Activated naive CD4-positive, alpha-beta T cell (primary cell): ENCODE results near the gene LAGE3.

ENCODE experiments used
- DNase-seq, 4 experiments: peaks; one replicate each; lab custom pipeline; 2025; lab: John Stamatoyannopoulos, UW

Gene LAGE3

DNA sequence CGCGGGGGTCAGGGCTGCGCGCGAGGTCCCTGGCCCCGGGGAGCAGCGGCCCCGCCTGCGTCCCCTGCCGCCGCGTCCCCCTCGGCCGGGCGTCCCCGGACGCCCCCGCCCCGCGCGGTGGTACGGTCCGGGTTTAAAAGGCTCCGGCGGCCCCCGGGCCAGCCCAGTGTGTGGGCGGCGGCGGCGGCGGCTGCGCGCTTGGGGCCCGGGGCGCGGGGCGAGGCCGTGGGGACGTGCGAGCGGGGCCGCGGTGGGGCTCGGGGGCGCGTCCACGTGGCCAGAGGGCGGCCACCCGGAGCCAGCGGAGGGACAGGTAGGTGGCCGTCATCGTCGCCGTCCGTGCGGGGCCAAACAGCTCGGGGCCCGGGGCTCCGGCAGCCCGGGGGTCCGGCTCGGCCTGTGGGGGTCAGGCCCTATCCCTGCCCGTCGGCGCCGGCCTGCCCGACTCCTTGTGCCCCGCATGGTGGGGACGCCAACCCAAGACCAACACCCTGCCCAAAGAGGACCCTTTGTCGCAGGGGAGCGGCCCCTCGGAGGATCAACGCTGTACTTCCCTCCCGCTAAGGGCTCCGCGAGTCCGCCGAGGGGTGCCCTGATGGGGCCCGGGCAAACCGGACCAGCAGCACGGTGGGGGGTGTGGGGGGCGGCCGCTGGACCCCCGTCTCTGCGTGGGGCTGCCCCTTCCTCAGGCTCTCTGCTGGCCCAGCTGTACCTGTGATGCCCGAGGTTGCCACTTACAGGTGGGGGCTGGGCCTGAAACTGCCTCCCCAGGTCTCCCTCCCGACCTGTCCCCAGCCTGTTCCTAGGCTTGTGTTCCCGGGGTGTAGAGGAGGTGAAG lies 20.7 kb downstream of the LAGE3 start, which contains the start of gene PLXNA3:
PLXNA3 (plus strand) TSS at position 166 of the 838 bp plus-strand sequence. CDS start 1,903 bp downstream, outside the sequence.
- peak; percentile 8 to 68 (median 30) for DNase-seq

DNA sequence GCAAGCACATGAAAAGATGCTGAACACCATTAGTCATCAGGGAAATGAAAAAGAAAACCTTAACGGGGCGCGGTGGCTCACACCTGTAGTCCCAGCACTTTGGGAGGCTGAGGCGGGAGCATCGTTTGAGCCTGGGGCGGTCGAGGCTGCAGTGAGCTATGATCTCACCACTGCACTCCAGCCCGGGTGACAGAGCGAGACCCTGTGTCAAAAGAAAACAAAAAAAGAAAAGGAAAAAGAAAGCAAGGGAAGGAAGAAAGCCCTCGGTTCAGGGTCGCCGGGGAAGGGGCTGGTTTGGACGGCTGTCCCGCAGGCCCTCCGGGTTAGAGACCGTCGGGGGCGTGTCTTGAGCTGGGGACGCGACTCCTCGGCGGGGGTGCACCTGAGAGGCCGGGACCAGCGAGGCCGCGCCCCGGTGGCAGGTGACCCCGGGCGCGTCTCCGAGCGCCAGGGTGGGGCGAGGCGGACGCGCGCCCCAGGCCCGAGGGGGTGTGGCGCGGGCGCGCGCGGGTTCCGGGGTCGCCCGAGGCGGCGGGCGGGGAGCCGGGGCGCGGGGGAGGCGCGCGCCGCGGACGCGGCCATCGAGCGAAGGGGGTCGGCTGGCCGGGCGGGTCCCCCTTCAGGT lies 21.5 kb downstream of the LAGE3 start:
- peak in 2 of 4 experiments; percentile 33 to 68 for DNase-seq

DNA sequence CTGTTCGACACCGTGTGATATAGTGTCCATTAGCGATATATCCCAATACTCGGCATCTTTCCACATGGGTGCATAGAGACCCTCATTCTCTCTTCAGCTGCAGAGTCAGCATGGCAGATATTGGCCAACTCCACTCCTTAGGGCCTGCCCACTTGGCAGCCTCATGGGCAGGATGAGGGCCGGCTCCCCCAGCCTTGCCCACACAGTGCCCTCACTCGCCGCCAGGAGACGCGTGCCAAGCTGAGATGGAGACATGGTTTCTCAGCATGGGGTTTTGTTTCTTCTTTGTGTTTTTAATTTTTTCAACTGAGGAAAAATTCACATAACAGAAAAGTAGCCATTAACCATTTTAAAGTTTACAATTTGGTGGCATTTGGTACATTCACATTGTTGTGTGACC lies 26.3 kb downstream of the LAGE3 start:
- DNase-seq, result no peak

DNA sequence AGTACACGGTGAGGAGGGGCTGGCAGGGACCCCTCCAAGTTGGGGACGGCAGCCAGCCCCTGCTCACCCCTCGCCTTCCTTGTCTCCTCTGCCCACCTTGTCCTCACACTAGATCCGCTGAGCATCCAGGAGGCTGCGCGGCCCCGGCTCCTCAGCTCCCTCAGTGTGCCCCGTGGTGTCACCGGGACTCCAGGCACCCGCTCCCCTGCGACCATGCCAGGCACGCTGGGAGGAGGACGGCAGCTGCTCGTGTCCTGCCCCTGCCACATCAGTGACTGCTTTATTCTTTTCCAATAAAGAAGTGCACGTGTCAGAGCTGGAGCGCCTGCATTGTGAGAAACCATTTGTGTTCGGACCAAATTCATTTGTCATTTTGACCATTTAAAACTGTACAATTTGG lies 28.8 kb downstream of the LAGE3 start:
- no peak for DNase-seq

DNA sequence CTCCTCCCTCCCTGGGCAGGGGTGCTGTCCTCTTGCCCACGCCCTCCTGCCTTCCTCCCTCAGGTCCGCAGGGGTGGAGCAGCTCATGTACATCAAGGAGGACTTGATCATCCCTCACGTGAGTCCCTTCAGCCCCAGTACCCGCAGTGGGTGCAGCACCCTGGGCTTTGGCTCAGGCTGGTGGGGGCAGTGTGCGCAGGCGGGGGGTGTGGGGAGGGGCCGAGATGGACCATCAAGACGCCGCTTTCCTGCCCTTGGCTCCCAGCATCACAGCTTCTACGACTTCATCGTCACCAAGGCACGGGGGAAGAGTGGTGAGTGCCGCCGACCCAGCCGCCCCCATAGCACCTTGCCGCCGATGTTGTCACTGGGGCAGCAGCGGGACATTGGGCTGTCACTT lies 29.5 kb downstream of the LAGE3 start:
- DNase-seq, result no peak

DNA sequence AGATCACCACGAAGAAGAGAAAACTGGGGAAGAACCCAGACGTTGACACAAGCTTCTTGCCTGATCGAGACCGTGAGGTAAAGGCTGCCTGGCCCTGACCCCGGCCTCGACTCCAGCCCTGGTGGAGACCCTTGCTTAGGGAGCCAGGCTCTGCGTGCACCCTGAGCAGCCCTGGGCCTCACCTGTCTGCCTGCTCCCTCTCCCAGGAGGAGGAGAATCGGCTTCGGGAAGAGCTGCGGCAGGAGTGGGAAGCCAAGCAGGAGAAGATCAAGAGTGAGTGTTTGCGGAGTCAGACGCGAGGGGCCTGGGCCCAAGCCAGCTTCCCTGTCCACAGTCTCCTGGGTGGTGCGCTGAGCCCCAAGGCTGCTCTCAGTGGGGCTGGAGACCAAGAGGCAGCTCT lies 30.6 kb downstream of the LAGE3 start:
- no peak for DNase-seq

DNA sequence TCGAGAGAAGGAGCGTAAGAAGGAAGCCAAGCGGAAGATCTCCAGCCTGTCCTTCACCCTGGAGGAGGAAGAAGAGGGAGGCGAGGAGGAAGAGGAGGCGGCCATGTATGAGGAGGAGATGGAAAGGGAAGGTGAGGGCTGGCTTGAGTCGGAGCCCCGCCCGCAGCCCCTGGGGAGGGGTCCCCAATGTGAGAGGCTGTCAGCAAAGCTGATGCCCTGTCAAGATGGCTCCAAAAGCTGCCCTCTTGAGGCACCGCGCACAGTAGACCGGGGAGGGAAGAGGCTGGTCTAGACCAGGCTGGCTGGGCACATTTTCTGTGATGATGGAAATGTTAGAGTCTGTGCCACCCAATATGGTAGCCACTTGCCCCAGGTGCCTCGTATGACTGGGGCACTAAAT lies 32.7 kb downstream of the LAGE3 start:
- no peak for DNase-seq

DNA sequence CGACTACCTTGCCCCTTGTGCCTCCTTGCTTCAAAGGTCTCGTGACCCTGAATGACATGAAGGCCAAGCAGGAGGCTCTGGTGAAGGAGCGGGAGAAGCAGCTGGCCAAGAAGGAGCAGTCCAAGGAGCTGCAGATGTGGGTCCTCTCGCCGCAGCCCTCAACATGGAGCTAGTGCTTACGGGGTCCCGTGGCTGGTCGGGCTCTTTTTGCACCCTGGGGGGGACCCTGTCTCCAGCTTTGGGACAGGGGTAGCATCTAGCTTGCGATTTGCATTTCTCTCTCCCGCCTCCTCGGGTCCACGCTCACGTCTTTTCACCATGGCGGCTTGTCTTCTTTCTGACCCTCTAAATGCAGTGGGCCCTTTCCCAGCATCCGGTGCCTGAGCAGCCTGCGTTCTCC lies 33.3 kb downstream of the LAGE3 start:
- DNase-seq, result no peak

DNA sequence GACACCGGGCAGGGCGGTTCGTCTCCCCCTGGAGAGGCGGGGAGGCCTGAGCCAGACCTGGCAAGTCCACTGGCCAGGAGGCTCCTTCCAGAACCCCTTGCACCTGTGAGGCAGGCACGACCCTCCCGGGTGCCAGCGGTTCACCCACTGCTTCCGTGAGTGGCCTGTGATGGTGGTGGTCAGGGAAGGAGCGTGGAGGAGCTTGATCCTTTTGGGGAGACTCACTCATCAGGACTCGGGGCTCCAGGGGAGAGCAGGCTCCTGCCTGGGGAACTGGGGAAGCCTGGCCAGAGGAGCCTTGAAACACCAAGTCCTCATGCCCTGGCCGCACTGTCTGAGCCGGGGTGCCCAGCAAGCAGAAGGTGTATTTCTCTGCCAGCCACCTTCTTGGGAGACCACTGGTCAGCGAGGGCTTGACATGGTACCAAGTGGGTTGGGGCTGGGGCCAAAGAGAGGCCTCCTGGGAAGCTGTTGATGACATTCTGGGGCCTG lies 34.3 kb downstream of the LAGE3 start:
- no peak for DNase-seq

DNA sequence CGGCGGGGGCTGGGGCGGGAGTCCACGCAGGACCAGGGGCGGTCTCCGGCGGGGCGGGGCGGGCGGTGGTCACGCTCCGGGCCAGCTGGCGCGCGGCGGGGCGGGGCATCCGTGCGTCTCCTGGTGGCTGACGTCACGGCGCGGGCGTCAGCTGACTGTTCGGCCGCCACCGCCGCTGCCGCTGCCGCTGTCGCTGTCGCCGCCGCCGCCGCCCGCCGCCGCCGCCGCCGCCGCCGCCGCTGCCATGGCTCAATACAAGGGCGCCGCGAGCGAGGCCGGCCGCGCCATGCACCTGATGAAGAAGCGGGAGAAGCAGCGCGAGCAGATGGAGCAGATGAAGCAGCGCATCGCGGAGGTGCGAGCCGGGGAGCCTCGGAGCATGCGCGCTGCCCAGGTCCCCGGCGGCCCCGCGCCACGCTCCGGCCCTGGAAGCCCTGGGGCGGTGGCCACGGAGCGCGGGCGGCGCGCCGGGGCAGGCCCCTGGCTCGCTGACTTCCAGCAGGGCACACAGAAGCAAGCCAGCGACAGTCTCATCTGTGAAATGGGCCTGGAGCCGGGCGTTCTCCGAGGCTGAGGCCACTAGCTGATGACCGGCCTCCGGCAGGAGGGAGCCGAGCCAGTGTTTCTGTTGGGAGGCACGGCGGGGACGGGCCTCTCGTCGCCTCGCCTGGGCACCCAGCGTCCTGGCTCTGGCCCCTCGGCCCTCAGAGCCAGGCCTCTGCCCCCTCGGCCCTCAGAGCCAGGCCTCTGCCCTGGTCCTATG lies 34.9 kb downstream of the LAGE3 start, which contains the start of gene FAM50A:
FAM50A (plus strand) TSS at position 150 of the 763 bp plus-strand sequence; CDS start at position 245, 95 bp downstream.
- DNase-seq, result peak in 3 of 4 experiments; percentile 15 to 60 (median 26)

DNA sequence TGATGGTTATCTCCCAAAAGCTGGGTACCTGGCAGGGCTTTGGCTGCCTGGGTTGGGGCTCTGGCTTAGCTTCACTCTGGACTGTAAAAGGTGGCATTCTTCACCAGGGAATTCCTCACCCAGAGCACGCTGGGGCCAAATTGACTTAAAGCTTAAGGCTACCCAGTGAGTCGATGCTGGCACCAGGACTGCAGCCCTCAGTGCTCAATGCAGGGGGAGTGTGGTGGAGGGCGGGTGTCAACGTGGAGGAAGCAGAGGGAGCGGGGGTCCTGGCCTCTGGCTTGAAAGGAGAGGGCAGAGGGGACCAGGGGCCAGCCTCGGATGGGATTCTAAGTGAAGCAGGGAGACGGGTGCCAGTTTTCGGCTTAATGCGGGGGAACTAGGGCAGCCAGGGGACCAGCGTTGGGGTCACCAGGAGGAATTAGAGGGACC lies 35.6 kb downstream of the LAGE3 start:
- DNase-seq, result no peak

DNA sequence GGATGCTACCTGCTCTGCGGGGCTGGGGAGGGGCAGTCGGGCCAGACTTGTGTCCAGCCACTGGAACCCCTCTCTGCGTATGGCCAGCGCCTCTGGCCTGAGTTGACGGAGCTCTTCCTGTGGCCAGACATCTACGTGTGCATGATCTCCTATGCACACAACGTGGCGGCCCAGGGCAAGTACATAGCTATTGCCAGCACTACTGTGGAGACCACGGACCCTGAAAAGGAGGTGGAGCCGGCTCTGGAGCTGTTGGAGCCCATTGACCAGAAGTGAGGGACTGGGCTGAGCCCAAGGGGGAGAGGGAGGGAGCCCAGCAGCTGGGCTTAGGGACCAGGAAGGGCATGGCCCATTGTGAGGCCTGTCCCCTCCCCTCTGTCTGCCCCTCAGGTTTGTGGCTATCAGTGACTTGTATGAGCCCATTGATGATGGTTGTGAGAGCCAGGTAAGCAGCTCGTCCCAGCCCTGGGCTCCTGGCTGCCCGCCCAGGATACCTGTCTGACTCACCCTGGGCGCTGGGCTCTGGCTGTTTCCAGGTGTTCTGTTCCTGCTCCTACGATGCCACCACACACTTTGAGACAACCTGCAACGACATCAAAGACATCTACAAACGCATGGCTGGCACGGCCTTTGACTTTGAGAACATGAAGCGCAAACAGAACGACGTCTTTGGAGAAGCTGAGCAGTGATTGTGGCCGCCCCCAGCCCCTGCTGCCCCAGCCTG lies 36.9 kb downstream of the LAGE3 start:
- no peak for DNase-seq

DNA sequence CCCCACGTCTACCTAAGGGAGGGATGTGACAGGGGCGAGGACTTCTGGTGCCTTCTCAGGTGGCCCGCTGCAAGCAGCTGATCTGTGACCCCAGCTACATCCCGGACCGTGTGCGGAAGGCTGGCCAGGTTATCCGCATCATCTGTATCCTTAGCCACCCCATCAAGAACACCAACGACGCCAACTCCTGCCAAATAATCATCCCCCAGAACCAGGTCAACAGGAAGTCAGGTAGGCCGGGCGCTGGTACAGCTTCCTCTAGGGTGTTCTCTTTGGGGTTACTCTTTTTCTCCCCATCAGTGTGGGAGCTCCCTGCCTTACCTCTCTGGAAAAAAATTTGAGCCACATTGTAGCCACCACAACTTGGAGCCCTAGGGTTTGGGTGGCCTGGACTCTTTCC lies 37.5 kb downstream of the LAGE3 start:
- DNase-seq, result no peak

DNA sequence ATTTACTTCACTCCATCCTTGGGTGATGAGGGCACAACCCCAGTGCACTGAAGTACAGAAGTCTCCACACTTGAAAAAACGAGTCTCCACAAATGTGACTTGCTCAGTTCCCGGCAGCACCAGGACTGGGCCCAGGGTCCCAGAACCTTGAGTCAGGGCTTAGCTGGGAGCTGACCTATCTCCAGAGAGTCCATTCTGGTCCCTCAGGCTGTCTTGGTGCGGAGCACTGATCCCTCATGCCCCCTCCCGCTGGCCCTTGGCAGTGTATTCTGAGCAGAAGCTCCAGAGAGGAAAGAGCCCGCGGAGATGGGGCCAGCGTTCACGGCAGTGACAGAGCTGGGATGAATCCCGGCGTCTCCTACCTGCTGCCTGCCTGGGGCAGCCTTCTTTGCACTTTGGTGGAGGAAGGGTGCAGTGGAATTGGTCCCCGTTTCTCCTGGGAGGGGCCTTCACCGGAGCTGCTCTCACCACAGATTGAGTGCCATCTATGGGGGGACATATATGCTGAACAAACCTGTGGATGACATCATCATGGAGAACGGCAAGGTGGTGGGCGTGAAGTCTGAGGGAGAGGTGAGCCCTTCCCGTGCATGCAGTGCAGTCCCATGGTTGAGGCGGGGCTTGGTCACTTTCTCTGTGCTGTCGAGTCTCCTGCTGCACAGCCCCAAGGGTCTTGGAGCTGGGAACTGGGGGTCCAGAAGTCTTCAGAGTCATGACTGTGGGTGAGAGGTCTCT lies 38.3 kb downstream of the LAGE3 start:
- no peak for DNase-seq

DNA sequence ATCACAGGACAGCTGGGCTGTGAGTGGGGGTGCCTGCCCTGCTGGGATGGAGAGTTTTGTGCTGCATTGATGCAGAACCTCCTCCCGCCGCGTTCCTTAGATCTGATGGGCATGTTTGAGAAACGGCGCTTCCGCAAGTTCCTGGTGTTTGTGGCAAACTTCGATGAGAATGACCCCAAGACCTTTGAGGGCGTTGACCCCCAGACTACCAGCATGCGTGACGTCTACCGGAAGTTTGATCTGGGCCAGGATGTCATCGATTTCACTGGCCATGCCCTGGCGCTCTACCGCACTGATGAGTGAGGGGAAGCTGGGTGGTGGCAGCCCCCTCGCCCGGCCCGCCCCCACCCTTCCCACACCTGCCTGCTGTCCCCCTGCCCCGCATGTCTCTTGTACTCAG lies 39.2 kb downstream of the LAGE3 start:
- DNase-seq, result no peak

DNA sequence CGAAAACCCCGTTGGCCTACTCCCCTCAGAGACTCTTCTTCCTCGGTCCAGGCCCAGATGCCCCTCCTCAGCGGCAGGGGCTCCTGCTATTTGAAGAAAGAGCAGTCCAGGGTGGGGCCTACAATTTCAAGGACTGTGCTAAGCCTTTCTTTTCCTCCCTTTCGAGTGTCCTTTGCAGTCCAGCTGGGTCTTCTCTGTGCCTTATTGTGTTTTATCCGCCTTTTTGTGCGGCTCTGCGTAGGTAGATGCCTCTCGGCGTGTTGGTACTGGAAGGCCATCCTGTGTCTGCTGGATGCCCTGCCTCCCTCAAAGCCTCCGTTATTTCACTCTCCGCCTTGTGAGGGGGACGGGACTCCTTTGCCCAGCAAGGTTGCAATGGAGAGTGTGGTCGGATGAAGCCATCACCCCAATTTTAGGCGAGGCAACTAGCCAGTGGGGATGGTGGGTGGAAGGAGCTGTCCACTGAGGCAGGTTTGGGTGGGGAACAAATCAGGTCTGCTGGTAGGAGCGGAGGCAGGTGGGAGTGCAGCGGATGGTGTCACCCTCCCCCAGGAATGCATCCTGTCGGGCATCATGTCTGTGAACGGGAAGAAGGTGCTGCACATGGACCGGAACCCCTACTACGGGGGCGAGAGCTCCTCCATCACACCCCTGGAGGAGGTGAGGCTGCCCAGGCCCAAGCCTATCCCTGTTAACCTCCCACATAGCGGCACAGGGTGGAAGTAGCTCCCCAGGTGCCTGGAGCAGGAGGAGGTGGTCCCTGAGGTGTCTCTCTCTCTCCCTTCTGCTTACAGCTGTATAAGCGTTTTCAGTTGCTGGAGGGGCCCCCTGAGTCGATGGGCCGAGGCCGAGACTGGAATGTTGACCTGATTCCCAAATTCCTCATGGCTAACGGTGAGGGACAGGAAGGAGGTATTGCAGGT lies 40.8 kb downstream of the LAGE3 start:
- DNase-seq, result no peak

DNA sequence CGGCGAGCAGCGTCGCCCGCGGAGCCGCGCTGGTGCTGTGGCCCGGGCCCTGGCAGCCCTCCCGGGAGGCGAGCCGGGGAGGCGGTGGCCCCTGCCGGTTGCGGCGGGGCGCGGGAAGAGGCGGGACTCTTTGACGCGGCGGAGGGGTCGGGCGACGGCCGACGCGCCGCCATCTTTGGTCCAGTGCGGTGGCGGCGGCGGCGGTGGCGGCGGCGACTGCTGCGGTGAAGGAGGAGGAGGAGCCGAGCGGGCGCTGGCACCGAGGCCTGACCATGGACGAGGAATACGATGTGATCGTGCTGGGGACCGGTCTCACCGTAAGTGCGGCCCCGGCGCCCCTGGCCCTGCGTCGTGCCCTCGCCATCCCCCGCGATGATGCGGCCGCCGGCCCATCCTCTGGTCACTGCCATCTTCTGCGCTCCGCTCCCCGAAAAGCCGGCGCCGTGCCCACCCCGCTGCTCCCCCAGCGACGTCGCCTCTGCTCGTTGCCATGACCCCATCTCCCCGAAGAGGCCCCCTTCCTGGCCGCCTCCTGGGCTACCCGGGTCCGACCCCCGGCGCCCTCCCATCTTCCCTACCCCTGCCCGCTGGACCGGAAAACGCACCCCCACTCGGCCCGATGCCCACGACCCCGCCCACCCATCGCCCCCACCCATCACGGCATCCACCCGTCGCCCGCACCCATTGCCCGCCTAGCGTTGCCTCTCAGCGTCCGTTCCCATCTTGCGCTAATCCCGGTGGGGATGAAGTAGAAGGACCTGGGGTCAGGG lies 41.9 kb downstream of the LAGE3 start, which contains the start of gene GDI1:
GDI1 (plus strand) TSS at position 172 of the 770 bp plus-strand sequence; CDS start at position 273, 101 bp downstream.
- peak in 2 of 4 experiments; percentile 18 to 49 for DNase-seq

DNA sequence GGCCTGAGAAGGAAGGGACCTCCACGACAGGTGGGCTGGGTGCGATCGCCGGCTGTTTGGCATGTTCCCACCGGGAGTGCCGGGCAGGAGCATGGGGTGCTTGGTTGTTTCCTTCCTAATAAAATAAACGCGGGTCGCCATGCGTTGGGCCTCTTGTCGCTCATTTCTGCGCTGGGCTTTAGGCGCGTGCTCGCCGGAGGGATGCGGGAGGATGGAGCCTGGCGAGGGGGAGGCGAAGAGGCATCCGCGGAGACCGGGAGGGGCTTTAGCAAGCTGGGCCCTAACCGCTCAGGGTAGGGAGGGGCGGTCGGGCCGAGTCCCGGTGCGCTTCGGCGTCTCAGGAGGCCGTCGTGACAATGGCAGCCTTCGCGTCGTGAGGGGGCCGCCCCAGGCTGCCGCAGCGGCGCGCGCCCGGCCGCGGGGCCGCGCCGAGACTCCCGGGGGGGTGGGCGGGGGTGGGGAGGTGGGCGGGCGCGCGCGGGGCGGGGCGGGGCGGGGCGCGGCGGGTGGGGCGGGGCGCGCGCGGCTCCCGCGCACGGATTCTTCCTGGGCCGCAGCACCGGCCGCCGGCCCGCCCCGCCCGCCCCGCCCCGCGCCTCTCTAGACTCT lies 42.6 kb downstream of the LAGE3 start:
- DNase-seq, result peak in 1 of 4 experiments; percentile 49
